Measurements from ENCODE around the gene KCTD19. TPM values are rescaled to one million over a fixed set of nuclear protein-coding genes. Genes with fewer than 3 reads are reported as not detected.

KCTD19 gene
- total RNA-seq, 1 experiment from 2014 or later: not detected

DNA sequence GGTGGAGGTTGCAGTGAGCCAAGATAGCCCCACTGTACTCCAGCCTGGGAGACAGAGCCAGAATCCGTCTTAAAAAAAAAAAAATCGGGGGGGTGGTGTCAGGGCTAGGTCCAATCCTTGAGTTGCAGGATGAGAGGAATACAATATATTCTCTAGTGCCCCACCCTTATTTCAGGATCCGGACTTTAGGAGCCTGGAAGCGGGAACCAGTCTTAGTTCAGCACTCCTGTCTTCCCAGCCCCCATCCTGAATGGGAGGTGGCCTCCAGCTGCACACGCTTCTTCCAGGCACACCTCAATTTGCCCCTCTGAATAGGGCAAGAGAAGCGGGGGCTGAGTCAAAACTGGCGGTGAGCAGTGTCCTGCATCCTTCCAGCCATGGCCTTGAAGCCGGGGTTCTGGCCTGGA lies 80.9 kb downstream of the KCTD19 start:
- BruUV-seq (replicated peaks): no TSS peak
- H4K20me1 ChIP-seq (ENCODE audit: low read length): no peaks in the 10 kb centered on the region
- intact Hi-C loops (cut with micrococcal nuclease): loop anchor here (10.0 kb wide), 1 partner anchor 51 kb away; the partner anchor contains the start of genes E2F4, ELMO3 and EXOC3L1
- ChIA-PET CTCF (interaction anchor here (1.1 kb wide), 1 partner anchor 31 kb away, joined by 3 read pairs; no protein-coding TSS in a partner anchor), POLR2A (ENCODE audit: unreplicated experiment) (interaction anchor here (0.6 kb wide), 1 partner anchor 57 kb away, joined by 3 read pairs; no protein-coding TSS in a partner anchor)
- no peaks in the 10 kb centered on the region for H3K9me3 ChIP-seq (ENCODE audit: low read length)
- peak overlapping the region; percentile 60 for H3K9ac ChIP-seq (ENCODE audit: low read length)
- peak overlapping the region; percentile 64 for H2AFZ ChIP-seq (ENCODE audit: low read length)
- H3K27me3 ChIP-seq (ENCODE audit: low read length): no peaks in the 10 kb centered on the region
- no peaks in the 10 kb centered on the region for H3K36me3 ChIP-seq (ENCODE audit: low read depth, low read length)
- DNase-seq (peak; percentile 39), ATAC-seq (no peak)
- H3K4me2 ChIP-seq (ENCODE audit: low read length): peak overlapping the region; percentile 95
- H3K4me3 ChIP-seq (ENCODE audit: low read length): peak overlapping the region; percentile 89
- no peaks in the 10 kb centered on the region for H3K9me2 ChIP-seq (replicated peaks; ENCODE audit: low read length)
- peaks cover 15% of the 10 kb centered on the region for H3F3A ChIP-seq (ENCODE audit: low read length, unreplicated experiment)
- peaks cover 65% of the 10 kb centered on the region for H3K4me1 ChIP-seq (ENCODE audit: insufficient read depth, low read length)
- TF ChIP-seq, protein P1, sequence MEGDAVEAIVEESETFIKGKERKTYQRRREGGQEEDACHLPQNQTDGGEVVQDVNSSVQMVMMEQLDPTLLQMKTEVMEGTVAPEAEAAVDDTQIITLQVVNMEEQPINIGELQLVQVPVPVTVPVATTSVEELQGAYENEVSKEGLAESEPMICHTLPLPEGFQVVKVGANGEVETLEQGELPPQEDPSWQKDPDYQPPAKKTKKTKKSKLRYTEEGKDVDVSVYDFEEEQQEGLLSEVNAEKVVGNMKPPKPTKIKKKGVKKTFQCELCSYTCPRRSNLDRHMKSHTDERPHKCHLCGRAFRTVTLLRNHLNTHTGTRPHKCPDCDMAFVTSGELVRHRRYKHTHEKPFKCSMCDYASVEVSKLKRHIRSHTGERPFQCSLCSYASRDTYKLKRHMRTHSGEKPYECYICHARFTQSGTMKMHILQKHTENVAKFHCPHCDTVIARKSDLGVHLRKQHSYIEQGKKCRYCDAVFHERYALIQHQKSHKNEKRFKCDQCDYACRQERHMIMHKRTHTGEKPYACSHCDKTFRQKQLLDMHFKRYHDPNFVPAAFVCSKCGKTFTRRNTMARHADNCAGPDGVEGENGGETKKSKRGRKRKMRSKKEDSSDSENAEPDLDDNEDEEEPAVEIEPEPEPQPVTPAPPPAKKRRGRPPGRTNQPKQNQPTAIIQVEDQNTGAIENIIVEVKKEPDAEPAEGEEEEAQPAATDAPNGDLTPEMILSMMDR (conservative IDR thresholded peaks at IDR 0.05; ENCODE audit: low read depth, low read length): no peak
- no peak for TF ChIP-seq EZH2 (IDR thresholded peaks at IDR 0.05; ENCODE audit: low read length, unreplicated experiment)
- TF ChIP-seq EZH2phosphoT487 (IDR thresholded peaks at IDR 0.05; ENCODE audit: borderline replicate concordance, low read length): no peak
- peaks cover 49% of the 10 kb centered on the region for H3K79me2 ChIP-seq (ENCODE audit: low read length)
- peak overlapping the region; percentile 88 for H3K27ac ChIP-seq (ENCODE audit: low read length)

DNA sequence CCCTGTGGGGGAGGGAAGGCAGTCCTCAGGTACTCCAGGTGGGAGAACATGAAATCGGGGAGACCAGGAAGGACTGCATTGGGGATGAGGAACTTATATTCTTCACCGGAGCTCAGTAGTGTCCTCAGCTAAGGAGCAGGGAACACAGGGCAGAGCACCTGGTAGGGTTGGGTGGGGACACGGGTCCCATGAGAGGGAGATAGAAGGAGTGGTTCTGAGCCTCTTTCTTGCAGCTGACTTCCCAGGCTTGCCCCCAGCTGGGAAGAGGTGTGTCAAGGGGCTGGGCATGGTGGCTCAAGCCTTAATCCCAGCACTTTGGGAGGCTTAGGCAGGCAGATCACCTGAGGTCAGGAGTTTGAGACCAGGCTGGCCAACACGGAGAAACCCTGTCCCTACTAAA lies 81.4 kb downstream of the KCTD19 start:
- peak overlapping the region; percentile 60; the same call in 1 of the 2 replicates for H3K9ac ChIP-seq (ENCODE audit: low read length)
- H3K4me1 ChIP-seq (ENCODE audit: insufficient read depth, low read length): peaks cover 69% of the 10 kb centered on the region
- peak overlapping the region; percentile 88 for H3K27ac ChIP-seq (ENCODE audit: low read length)
- peak overlapping the region; percentile 95 for H3K4me2 ChIP-seq (ENCODE audit: low read length)
- no peaks in the 10 kb centered on the region for H3K9me3 ChIP-seq (ENCODE audit: low read length)
- no peak for DNase-seq
- H3K27me3 ChIP-seq (ENCODE audit: low read length): no peaks in the 10 kb centered on the region
- H3F3A ChIP-seq (ENCODE audit: low read length, unreplicated experiment): peaks cover 15% of the 10 kb centered on the region
- H3K9me2 ChIP-seq (replicated peaks; ENCODE audit: low read length): no peaks in the 10 kb centered on the region
- peaks cover 54% of the 10 kb centered on the region for H3K79me2 ChIP-seq (ENCODE audit: low read length)
- H3K4me3 ChIP-seq (ENCODE audit: low read length): peak overlapping the region; percentile 89
- intact Hi-C loops (cut with micrococcal nuclease): loop anchor here (10.0 kb wide), 1 partner anchor 50 kb away; the partner anchor contains the start of genes E2F4, ELMO3 and EXOC3L1
- H3K36me3 ChIP-seq (ENCODE audit: low read depth, low read length): no peaks in the 10 kb centered on the region
- BruUV-seq (replicated peaks): no TSS peak
- ChIA-PET CTCF (no interaction called here), POLR2A (ENCODE audit: unreplicated experiment) (no interaction called here)
- no peak overlapping the region for H2AFZ ChIP-seq (ENCODE audit: low read length)
- H4K20me1 ChIP-seq (ENCODE audit: low read length): no peaks in the 10 kb centered on the region
- TF ChIP-seq EZH2phosphoT487 (IDR thresholded peaks at IDR 0.05; ENCODE audit: borderline replicate concordance, low read length): no peak
- TF ChIP-seq EZH2 (IDR thresholded peaks at IDR 0.05; ENCODE audit: low read length, unreplicated experiment): no peak
- TF ChIP-seq, protein P1 (conservative IDR thresholded peaks at IDR 0.05; ENCODE audit: low read depth, low read length): no peak
- ATAC-seq: no peak

Measured in PC-3 (cell line).